ENCODE measurements around the gene LSAMP. TPM values are rescaled to one million over a fixed set of nuclear protein-coding genes. Genes with fewer than 3 reads are reported as not detected.

The LSAMP gene
- polyA plus RNA-seq, 1 experiment = 2.7 TPM

DNA sequence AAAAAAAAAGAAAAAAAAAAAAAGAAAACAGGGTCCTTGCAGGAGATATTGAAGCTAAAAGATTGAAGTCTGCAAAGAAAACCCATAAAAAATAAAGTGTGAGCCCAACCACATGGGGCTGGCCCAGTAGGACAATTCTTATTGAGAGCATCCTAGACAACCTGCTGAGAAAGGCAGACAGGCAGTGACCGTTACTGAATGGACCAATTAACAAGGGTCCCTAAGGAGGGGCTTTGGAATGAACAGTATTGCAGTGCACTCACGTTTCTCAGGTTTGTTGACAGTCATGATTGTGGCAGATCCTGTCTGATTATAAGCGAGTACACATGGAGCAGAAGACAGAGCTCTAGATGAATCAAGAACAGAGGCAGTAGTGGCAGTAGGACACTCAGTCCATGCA, 168.6 kb downstream of the LSAMP start:
- Histone ChIP-seq H3K27me3 (ENCODE audit: control insufficient read depth, insufficient read depth, low read length) (no peaks in the 10 kb centered on the region; the same call in 1 of the 2 replicates), H3K4me3 (ENCODE audit: low read depth, low read length) (no peak overlapping the region), H3K36me3 (ENCODE audit: control insufficient read depth, insufficient read depth, low read length) (no peaks in the 10 kb centered on the region)
- POLR2A ChIA-PET = no interaction called here
- CTCF ChIA-PET = interaction anchor here (0.7 kb wide), 1 partner anchor 156 kb away, joined by 3 read pairs; no protein-coding TSS in a partner anchor
- TF ChIP-seq, protein P1, sequence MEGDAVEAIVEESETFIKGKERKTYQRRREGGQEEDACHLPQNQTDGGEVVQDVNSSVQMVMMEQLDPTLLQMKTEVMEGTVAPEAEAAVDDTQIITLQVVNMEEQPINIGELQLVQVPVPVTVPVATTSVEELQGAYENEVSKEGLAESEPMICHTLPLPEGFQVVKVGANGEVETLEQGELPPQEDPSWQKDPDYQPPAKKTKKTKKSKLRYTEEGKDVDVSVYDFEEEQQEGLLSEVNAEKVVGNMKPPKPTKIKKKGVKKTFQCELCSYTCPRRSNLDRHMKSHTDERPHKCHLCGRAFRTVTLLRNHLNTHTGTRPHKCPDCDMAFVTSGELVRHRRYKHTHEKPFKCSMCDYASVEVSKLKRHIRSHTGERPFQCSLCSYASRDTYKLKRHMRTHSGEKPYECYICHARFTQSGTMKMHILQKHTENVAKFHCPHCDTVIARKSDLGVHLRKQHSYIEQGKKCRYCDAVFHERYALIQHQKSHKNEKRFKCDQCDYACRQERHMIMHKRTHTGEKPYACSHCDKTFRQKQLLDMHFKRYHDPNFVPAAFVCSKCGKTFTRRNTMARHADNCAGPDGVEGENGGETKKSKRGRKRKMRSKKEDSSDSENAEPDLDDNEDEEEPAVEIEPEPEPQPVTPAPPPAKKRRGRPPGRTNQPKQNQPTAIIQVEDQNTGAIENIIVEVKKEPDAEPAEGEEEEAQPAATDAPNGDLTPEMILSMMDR (IDR thresholded peaks at IDR 0.05; ENCODE audit: insufficient read depth, low read depth, low read length) = no peak
- DNase-seq (ENCODE audit: low read depth) = no peak

DNA sequence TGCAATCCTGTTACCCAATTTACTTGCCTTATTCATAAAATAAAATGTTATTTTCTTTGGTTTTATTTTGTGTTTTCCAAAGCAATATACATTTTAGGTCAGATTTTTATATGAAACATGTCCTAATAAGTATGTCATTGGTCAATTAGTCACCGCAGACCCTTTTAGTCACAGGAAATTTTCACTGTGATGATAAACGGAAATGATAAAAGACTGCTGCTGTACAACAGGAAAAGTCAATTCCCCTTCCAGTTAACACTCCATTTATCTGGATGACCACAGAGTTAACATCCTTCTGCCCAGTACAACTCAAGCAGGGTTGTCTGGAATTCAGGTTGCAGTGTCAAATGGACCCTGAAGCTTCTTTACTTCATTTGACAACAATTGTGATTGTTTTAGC, 175.2 kb downstream of the LSAMP start:
- CTCF ChIA-PET = interaction anchor here (0.7 kb wide), 1 partner anchor 13 kb away, joined by 3 read pairs; no protein-coding TSS in a partner anchor
- Histone ChIP-seq H3K4me3 (ENCODE audit: low read depth, low read length) (no peak overlapping the region), H3K36me3 (ENCODE audit: control insufficient read depth, insufficient read depth, low read length) (no peaks in the 10 kb centered on the region), H3K27me3 (ENCODE audit: control insufficient read depth, insufficient read depth, low read length) (no peaks in the 10 kb centered on the region; the same call in 1 of the 2 replicates)
- POLR2A ChIA-PET = no interaction called here
- DNase-seq (ENCODE audit: low read depth) = no peak
- TF ChIP-seq, protein P1 (IDR thresholded peaks at IDR 0.05; ENCODE audit: insufficient read depth, low read depth, low read length) = no peak

DNA sequence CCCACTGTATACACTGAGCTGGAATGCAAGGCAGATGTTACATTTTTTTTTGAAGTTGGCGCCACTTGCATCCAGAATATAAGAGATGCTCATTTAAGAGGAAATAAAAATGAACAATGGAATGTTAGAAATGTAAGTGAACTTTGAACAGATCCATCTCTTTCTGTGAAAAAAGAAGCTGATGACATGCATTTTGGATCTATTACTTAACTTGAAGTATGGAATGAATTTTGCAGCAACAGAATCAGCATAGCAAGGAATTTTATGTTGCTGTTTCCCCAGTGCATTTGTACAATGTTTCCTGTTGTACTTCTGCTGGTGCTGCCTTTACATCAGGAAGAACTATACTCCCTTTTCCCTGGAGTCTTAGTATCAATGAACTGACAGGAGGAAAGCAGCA, 178.2 kb downstream of the LSAMP start:
- H3K27me3 ChIP-seq (ENCODE audit: control insufficient read depth, insufficient read depth, low read length) = no peaks in the 10 kb centered on the region
- no peak for DNase-seq (ENCODE audit: low read depth)
- TF ChIP-seq, protein P1 (IDR thresholded peaks at IDR 0.05; ENCODE audit: insufficient read depth, low read depth, low read length) = no peak
- ChIA-PET POLR2A (no interaction called here), CTCF (no interaction called here)
- no peaks in the 10 kb centered on the region for H3K36me3 ChIP-seq (ENCODE audit: control insufficient read depth, insufficient read depth, low read length)
- no peak overlapping the region for H3K4me3 ChIP-seq (ENCODE audit: low read depth, low read length)

DNA sequence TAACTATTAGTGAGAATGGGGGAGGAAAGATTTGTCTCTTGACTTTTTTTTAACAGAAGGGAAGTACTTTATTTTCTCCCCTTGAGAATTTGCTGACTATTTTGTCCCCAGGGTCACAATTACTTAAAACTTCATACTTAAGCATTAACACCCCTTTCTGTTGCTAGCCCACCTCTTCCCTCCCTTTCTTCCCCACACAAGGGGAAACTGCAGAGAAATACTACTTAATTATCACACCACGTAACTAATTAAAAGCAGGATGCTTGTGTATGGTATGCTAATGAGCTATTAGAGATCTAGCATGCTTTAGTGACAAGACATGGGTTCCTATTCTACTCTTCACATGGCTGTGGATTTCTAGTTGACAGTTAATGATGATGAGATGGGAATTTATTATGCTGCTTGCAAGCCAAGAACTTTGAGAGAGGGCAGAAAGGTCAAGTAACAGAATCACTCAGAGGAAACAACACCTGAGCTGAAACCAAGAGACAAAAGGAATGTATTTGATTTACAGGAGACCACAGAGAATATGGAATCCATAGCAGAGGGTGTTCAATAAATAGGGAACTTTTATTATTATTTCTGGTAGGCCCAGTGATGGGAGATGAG, 179.2 kb downstream of the LSAMP start:
- no peak overlapping the region for H3K4me3 ChIP-seq (ENCODE audit: low read depth, low read length)
- DNase-seq (ENCODE audit: low read depth) = no peak
- TF ChIP-seq, protein P1 (IDR thresholded peaks at IDR 0.05; ENCODE audit: insufficient read depth, low read depth, low read length) = no peak
- ChIA-PET POLR2A (no interaction called here), CTCF (no interaction called here)
- no peaks in the 10 kb centered on the region for H3K27me3 ChIP-seq (ENCODE audit: control insufficient read depth, insufficient read depth, low read length)
- no peaks in the 10 kb centered on the region for H3K36me3 ChIP-seq (ENCODE audit: control insufficient read depth, insufficient read depth, low read length)

DNA sequence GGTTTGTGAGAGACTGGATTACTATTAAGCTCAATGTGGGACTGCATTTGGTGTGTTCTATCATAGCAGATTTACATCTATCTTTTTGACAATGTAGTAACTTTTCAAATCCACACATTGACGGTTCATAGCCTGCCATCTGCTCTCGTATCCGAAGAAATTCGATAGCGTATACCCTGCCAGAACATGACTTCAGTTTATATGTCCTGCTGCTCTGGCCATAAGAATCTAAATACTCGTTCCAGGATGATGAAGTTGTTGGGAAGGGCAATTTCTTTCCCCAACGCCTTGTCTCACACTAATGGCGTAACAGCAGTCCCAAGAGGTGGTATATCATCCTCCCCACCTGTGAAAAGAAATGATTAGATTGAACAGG, 180.0 kb downstream of the LSAMP start:
- CTCF ChIA-PET = interaction anchor here (0.6 kb wide), 2 partner anchors 25 to 332 kb away, joined by 3 to 4 read pairs; no protein-coding TSS in a partner anchor

More for the DNA sequence above, 180.0 kb downstream of the LSAMP start:
- no peak overlapping the region for H3K4me3 ChIP-seq (ENCODE audit: low read depth, low read length)
- no peak for DNase-seq (ENCODE audit: low read depth)
- POLR2A ChIA-PET = no interaction called here
- H3K36me3 ChIP-seq (ENCODE audit: control insufficient read depth, insufficient read depth, low read length) = no peaks in the 10 kb centered on the region
- no peaks in the 10 kb centered on the region for H3K27me3 ChIP-seq (ENCODE audit: control insufficient read depth, insufficient read depth, low read length)
- TF ChIP-seq, protein P1 (IDR thresholded peaks at IDR 0.05; ENCODE audit: insufficient read depth, low read depth, low read length) = no peak
